Loucy (cell line): ENCODE results near the gene NR2C1.

Experiments
- CTCF ChIP-seq: fragments of 200-600 bp; sonication (generic); conservative IDR thresholded peaks from 2 replicates; pipeline ENCODE4 v1.5.1; 2014; ENCODE audit warnings: mild to moderate bottlenecking, antibody characterized with exemption, low read length
- EZH2phosphoT487 ChIP-seq: fragments of 200-600 bp; IDR thresholded peaks from 2 replicates; pipeline ENCODE4 v1.6.1; 2018; ENCODE audit warnings: antibody characterized with exemption, mild to moderate bottlenecking, moderate library complexity, borderline replicate concordance

- TF ChIP-seq CTCF (no peak), EZH2phosphoT487 (no peak)
Measured at GRCh38 chr12:95066091-95066855, 7.1 kb downstream of the NR2C1 start.
